ENCODE data around the gene KHDC3L. TPM values are rescaled to one million over a fixed set of nuclear protein-coding genes. Genes with fewer than 3 reads are reported as not detected.

KHDC3L gene
- total RNA-seq, 1 experiment from 2014 or later = 0.22 TPM

- no peaks in the 10 kb centered on the region for H3K23me2 ChIP-seq (ENCODE audit: insufficient read length, low read depth, low read length, poor library complexity, severe bottlenecking)
- no peak within 1 kb of the TSS for H3K56ac ChIP-seq (ENCODE audit: insufficient read length, low read depth, low read length)
- no peak within 1 kb of the TSS for H4K5ac ChIP-seq (ENCODE audit: insufficient read length, low read depth, low read length)
- H3K4me1 Mint-ChIP-seq = peaks cover 29 to 34% of the 10 kb centered on the region in 2 experiments
- H3K27me3 ChIP-seq (ENCODE audit: insufficient read depth, low read length) = no peaks in the 10 kb centered on the region
- no peak within 1 kb of the TSS for H2BK5ac ChIP-seq (ENCODE audit: insufficient read length, low read length)
- H4K8ac ChIP-seq (replicated peaks; ENCODE audit: insufficient read length, low read depth, low read length) = no peak within 1 kb of the TSS
- H3K9me3 Mint-ChIP-seq = peaks cover 0 to 12% of the 10 kb centered on the region in 2 experiments; a peak in 3 of 5 replicates
- H4K91ac ChIP-seq (ENCODE audit: insufficient read length, low read depth, low read length) = no peak within 1 kb of the TSS
- no peak within 1 kb of the TSS for H2BK20ac ChIP-seq (ENCODE audit: low read depth, low read length, poor library complexity, severe bottlenecking)
- no peaks in the 10 kb centered on the region for H3K79me1 ChIP-seq (ENCODE audit: insufficient read depth, low read depth, low read length, poor library complexity, severe bottlenecking)
- H3K9me3 ChIP-seq (ENCODE audit: control insufficient read depth, low read depth, low read length) = no peaks in the 10 kb centered on the region
- H2AFZ ChIP-seq (ENCODE audit: low read length) = no peak within 1 kb of the TSS
- no peak within 1 kb of the TSS for H3K4me3 Mint-ChIP-seq
- no peak within 1 kb of the TSS for H2BK120ac ChIP-seq (ENCODE audit: low read depth, low read length, poor library complexity, severe bottlenecking)
- H3K27ac ChIP-seq (ENCODE audit: insufficient read length, low read depth, low read length) = no peak within 1 kb of the TSS
- H3K27me3 Mint-ChIP-seq (ENCODE audit: low read depth) = peaks cover 13% of the 10 kb centered on the region
- no peak within 1 kb of the TSS for H3K14ac ChIP-seq (ENCODE audit: insufficient read depth, low read length)
- no peaks in the 10 kb centered on the region for H3K79me2 ChIP-seq (ENCODE audit: insufficient read depth, low read length)
- H3K4me2 ChIP-seq (ENCODE audit: insufficient read depth, insufficient read length, low read length) = no peak within 1 kb of the TSS
- no peak within 1 kb of the TSS for H3K4ac ChIP-seq (ENCODE audit: low read depth, low read length)
- no peak within 1 kb of the TSS; a peak in 1 of 7 replicates for H3K27ac Mint-ChIP-seq
- TF ChIP-seq, protein P1, sequence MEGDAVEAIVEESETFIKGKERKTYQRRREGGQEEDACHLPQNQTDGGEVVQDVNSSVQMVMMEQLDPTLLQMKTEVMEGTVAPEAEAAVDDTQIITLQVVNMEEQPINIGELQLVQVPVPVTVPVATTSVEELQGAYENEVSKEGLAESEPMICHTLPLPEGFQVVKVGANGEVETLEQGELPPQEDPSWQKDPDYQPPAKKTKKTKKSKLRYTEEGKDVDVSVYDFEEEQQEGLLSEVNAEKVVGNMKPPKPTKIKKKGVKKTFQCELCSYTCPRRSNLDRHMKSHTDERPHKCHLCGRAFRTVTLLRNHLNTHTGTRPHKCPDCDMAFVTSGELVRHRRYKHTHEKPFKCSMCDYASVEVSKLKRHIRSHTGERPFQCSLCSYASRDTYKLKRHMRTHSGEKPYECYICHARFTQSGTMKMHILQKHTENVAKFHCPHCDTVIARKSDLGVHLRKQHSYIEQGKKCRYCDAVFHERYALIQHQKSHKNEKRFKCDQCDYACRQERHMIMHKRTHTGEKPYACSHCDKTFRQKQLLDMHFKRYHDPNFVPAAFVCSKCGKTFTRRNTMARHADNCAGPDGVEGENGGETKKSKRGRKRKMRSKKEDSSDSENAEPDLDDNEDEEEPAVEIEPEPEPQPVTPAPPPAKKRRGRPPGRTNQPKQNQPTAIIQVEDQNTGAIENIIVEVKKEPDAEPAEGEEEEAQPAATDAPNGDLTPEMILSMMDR (conservative IDR thresholded peaks at IDR 0.05) = no peak
- peaks cover 4% of the 10 kb centered on the region for H3K4me1 ChIP-seq (ENCODE audit: insufficient read depth, low read length)
- peaks cover 0 to 10% (median 8%) of the 10 kb centered on the region in 3 experiments; a peak in 2 of 7 replicates for H3K36me3 Mint-ChIP-seq (ENCODE audit: insufficient read depth in 1 of 3, low read depth in 3 of 3)
- H4K20me1 ChIP-seq (ENCODE audit: control insufficient read depth, insufficient read depth, insufficient read length) = no peaks in the 10 kb centered on the region
- peak; percentile 35 for DNase-seq
- H3K18ac ChIP-seq (ENCODE audit: insufficient read length, low read depth, low read length) = no peak within 1 kb of the TSS
- H2BK12ac ChIP-seq (ENCODE audit: insufficient read length, low read depth, low read length) = no peak within 1 kb of the TSS
- H3T11ph ChIP-seq (ENCODE audit: low read length) = no peak within 1 kb of the TSS
- no CpG with 5 or more reads among the region's 59 CpGs for WGBS (ENCODE audit: extremely low coverage, insufficient read length, low lambda C conversion rate)
- no peak within 1 kb of the TSS for H3K23ac ChIP-seq (ENCODE audit: insufficient read length, low read depth, low read length)
- no peak within 1 kb of the TSS for H3K9ac ChIP-seq (ENCODE audit: extremely low read depth, insufficient read length, low read length)
- no peak within 1 kb of the TSS for H2BK15ac ChIP-seq (ENCODE audit: low read depth, low read length)
- no peak within 1 kb of the TSS for H2AK5ac ChIP-seq (ENCODE audit: insufficient read length, low read length)
Observed at GRCh38 chr6:73353636-73354593, 8.5 kb upstream of the KHDC3L start, which contains the start of gene DPPA5. Gene DPPA5, minus strand, starts transcription at chr6:73354276. Its CDS starts 51 bp downstream, at chr6:73354225.
